GM12878 (cell line): ENCODE measurements around the gene CNOT2. TPM values are rescaled to one million over a fixed set of nuclear protein-coding genes. Genes with fewer than 3 reads are reported as not detected.

Source experiments
- ATAC-seq: fragments of 200-7000 bp; cut with Tn5 transposase; 3 replicates; pipeline ENCODE4 v1.9.1; 2020; ENCODE audit warnings: mild to moderate bottlenecking, moderate library complexity
- BruUV-seq: library from RNA; stranded (reverse); fragments of 400-500 nt; replicated peaks from 2 replicates; lab custom pipeline; 2021; lab: Mats Ljungman, UMichigan
- CTCF ChIA-PET: fragments of 300-600 bp; sonication (Branson Sonifier 250); formaldehyde crosslinking; extraction: SDS; loops from one replicate; lab custom pipeline; 2021; ENCODE audit warnings: inconsistent platforms; lab: Yijun Ruan, JAX
- POLR2A ChIA-PET: fragments of 350-600 bp; formaldehyde crosslinking; extraction: SDS; loops from one replicate; lab custom pipeline; 2021; ENCODE audit warnings: inconsistent platforms; lab: Charles Lee
- RAD21 ChIA-PET: fragments of 300-600 bp; sonication (Branson Sonifier 250); formaldehyde crosslinking; loops from one replicate; lab custom pipeline; 2023; ENCODE audit warnings: antibody characterized with exemption; ENCODE audit not compliant: unreplicated experiment; lab: Charles Lee
- SMC1A ChIA-PET: fragments of 300-600 bp; sonication (Branson Sonifier 250); formaldehyde crosslinking; loops from one replicate; lab custom pipeline; 2023; ENCODE audit not compliant: unreplicated experiment, uncharacterized antibody; lab: Charles Lee
- DNase-seq: peaks from one replicate; pipeline ENCODE4 v3.0.0-alpha.2; 2011; ENCODE audit warnings: low read depth, low spot score
- FAIRE-seq: peaks from 3 replicates; lab custom pipeline; 2011; peaks lifted over from hg19 to GRCh38; lab: Jason Lieb, UNC
- H2AFZ ChIP-seq: 2 replicates; pipeline ENCODE4 v1.6.0; 2011; ENCODE audit warnings: low read depth, low read length, control low read depth; ENCODE audit not compliant: control insufficient read depth
- H3K27ac ChIP-seq: 2 replicates; pipeline ENCODE4 v1.5.1; 2011; ENCODE audit warnings: control low read depth; ENCODE audit not compliant: control insufficient read depth, insufficient read depth
- H3K27me3 ChIP-seq, 2 experiments: replicated peaks in 1 of 2; 2 replicates each; pipeline versions ENCODE4 v1.6.0 to v1.6.1; 2011; ENCODE audit warnings: low read length in 1 of 2; ENCODE audit not compliant: control insufficient read depth in 2 of 2, insufficient read depth in 2 of 2
- H3K36me3 ChIP-seq, 2 experiments: 2 replicates each; pipeline ENCODE4 v1.5.1; 2011; ENCODE audit warnings: low read length in 1 of 2; ENCODE audit not compliant: control insufficient read depth in 2 of 2, insufficient read depth in 2 of 2
- H3K4me1 ChIP-seq: 2 replicates; pipeline ENCODE4 v1.6.1; 2011; ENCODE audit warnings: mild to moderate bottlenecking, low read length, moderate library complexity, mixed read lengths; ENCODE audit not compliant: control insufficient read depth, insufficient read depth
- H3K4me2 ChIP-seq: 2 replicates; pipeline ENCODE4 v1.6.0; 2011; ENCODE audit warnings: control low read depth; ENCODE audit not compliant: control insufficient read depth, insufficient read depth
- H3K4me3 ChIP-seq: fragments of 200-600 bp; sonication (generic); 2 replicates; pipeline ENCODE4 v1.5.1; 2016
- H3K79me2 ChIP-seq: 2 replicates; pipeline ENCODE4 v1.6.0; 2011; ENCODE audit warnings: low read length; ENCODE audit not compliant: control insufficient read depth, insufficient read depth
- H3K9ac ChIP-seq: 2 replicates; pipeline ENCODE4 v1.8.0; 2011; ENCODE audit warnings: low read length, control low read depth, mixed read lengths; ENCODE audit not compliant: control insufficient read depth, insufficient read depth
- H3K9me3 ChIP-seq: replicated peaks from 3 replicates; pipeline ENCODE4 v1.5.1; 2011; ENCODE audit warnings: mild to moderate bottlenecking, low read length; ENCODE audit not compliant: control insufficient read depth, insufficient read depth
- H4K20me1 ChIP-seq: 2 replicates; pipeline ENCODE4 v1.6.0; 2011; ENCODE audit not compliant: control insufficient read depth, insufficient read depth
- BACH1 ChIP-seq: fragments of 450-650 bp; IDR thresholded peaks from 2 replicates; pipeline ENCODE4 v1.6.1; 2017; ENCODE audit warnings: mild to moderate bottlenecking, borderline replicate concordance
- GABPA ChIP-seq: IDR thresholded peaks from 2 replicates; pipeline ENCODE4 v1.6.1; 2014; ENCODE audit warnings: antibody characterized with exemption, low read depth, mild to moderate bottlenecking, inconsistent platforms
- HDAC2 ChIP-seq: fragments of 200-600 bp; sonication (generic); IDR thresholded peaks from 2 replicates; pipeline ENCODE4 v1.6.1; 2017
- MLLT1 ChIP-seq: fragments of 450-650 bp; IDR thresholded peaks from 2 replicates; pipeline ENCODE4 v1.6.1; 2016; ENCODE audit warnings: mild to moderate bottlenecking
- MTA2 ChIP-seq: fragments of 450-650 bp; IDR thresholded peaks from 2 replicates; pipeline ENCODE4 v1.6.1; 2016; ENCODE audit warnings: low read depth, mild to moderate bottlenecking, moderate library complexity
- RAD51 ChIP-seq: fragments of 450-650 bp; IDR thresholded peaks from 2 replicates; pipeline ENCODE4 v1.6.1; 2016; ENCODE audit warnings: moderate library complexity, mild to moderate bottlenecking, inconsistent platforms
- in situ Hi-C: fragments of 300-500 bp; cut with MboI; formaldehyde crosslinking; loops from 9 replicates; pipeline ENCODE4 v1.14.3; 2018; ENCODE audit warnings: mixed read lengths
- intact Hi-C: fragments of 100-400 bp; cut with micrococcal nuclease; formaldehyde crosslinking; loops from one replicate; pipeline ENCODE4 v1.14.2; 2022; ENCODE audit not compliant: unreplicated experiment
- polyA plus RNA-seq, 11 experiments: library from polyadenylated mRNA; depleted of rRNA in 4 of 11; unstranded in 6 of 11; stranded (reverse) in 5 of 11; fragments of >200 nt; fragmentation: Nextera tagmentation in 4 of 11; fragmentation: Illumina TruSeq in 1 of 11; extraction: Ambion mirVana in 4 of 11; extraction: Trizol in 1 of 11; gene quantifications; 1 replicate in 1 of 11; 2 replicates in 10 of 11; pipeline versions ENCODE4 v1.2.1 to v1.2.3, GENCODE V29; 2011 to 2016; ENCODE audit warnings: inconsistent platforms in 2 of 11, missing spikeins in 2 of 11, low read depth in 1 of 11
- total RNA-seq, 4 experiments: library from RNA; depleted of rRNA in 3 of 4; stranded (reverse); fragments of >200 nt in 3 of 4; fragmentation: Illumina TruSeq in 1 of 4; extraction: Trizol in 1 of 4; gene quantifications; 2 replicates each; pipeline versions ENCODE4 v1.2.1 to v1.2.3, GENCODE V29; 2013 to 2021

The CNOT2 gene
- total and polyA plus RNA-seq, 10 of the 15 experiments (the other 5 are each of a cell fraction or from before 2014, with no cell fraction given): 37.9 to 127 (median 82.4) TPM

GRCh38 chr12:70403826-70404225 lies 160.6 kb downstream of the CNOT2 start:
- SMC1A ChIA-PET: interaction anchor here (1.7 kb wide), 1 partner anchor 171 kb away, joined by 8 read pairs; no protein-coding TSS in a partner anchor
- no peak overlapping the region for H3K4me2 ChIP-seq
- in situ Hi-C loops: no loop called here
- TF ChIP-seq RAD51: no peak
- TF ChIP-seq HDAC2: no peak
- no peak for TF ChIP-seq MLLT1
- no peak for TF ChIP-seq GABPA
- TF ChIP-seq MTA2: no peak
- TF ChIP-seq BACH1: no peak
- ATAC-seq (no peak), DNase-seq (no peak), FAIRE-seq (no peak)
- no peaks in the 10 kb centered on the region for H3K27me3 ChIP-seq
- H3K9me3 ChIP-seq: no peaks in the 10 kb centered on the region
- H3K27ac ChIP-seq: no peak overlapping the region
- H3K4me1 ChIP-seq: no peaks in the 10 kb centered on the region
- no peaks in the 10 kb centered on the region for H3K79me2 ChIP-seq
- intact Hi-C loops: loop anchor here (5.0 kb wide), 1 partner anchor 173 kb away; no protein-coding TSS in a partner anchor
- POLR2A ChIA-PET: no interaction called here
- H3K9ac ChIP-seq: no peak overlapping the region
- H3K4me3 ChIP-seq: no peak overlapping the region
- H4K20me1 ChIP-seq: no peaks in the 10 kb centered on the region
- CTCF ChIA-PET: interaction anchor here (0.6 kb wide), 1 partner anchor 519 kb away, joined by 3 read pairs; no protein-coding TSS in a partner anchor
- no peak overlapping the region for H2AFZ ChIP-seq
- H3K36me3 ChIP-seq: no peaks in the 10 kb centered on the region
- BruUV-seq: no TSS peak
- RAD21 ChIA-PET: no interaction called here

Other genes starting within 250 kb of the CNOT2 start
- 0.05 and 0.06 TPM in 2 replicates for gene KCNMB4, start 122.9 kb downstream of the CNOT2 start, total RNA-seq (2014; rRNA removed)
- gene KCNMB4, start 122.9 kb downstream of the CNOT2 start, total RNA-seq (2014; rRNA removed; fragmentation: Illumina TruSeq; extraction: Trizol): 0.13 and 0.55 TPM in 2 replicates
- gene KCNMB4, start 122.9 kb downstream of the CNOT2 start, total RNA-seq (2021): 0.13 and 0.21 TPM in 2 replicates
- 0.35 and 0.37 TPM in 2 replicates for gene KCNMB4, start 122.9 kb downstream of the CNOT2 start, polyA plus RNA-seq (2011; rRNA removed)
- gene KCNMB4, start 122.9 kb downstream of the CNOT2 start, polyA plus RNA-seq (2014; fragmentation: Illumina TruSeq; extraction: Trizol): 0.03 and 0.15 TPM in 2 replicates
- gene KCNMB4, start 122.9 kb downstream of the CNOT2 start, polyA plus RNA-seq (2014; fragmentation: Nextera tagmentation; extraction: Ambion mirVana): under 1 TPM; 0.06 to 0.20 TPM
- gene KCNMB4, start 122.9 kb downstream of the CNOT2 start, polyA plus RNA-seq (2014; rRNA removed): 0.18 TPM in 2 replicates
- not detected for gene KCNMB4, start 122.9 kb downstream of the CNOT2 start, polyA plus RNA-seq (2016; fragmentation: Nextera tagmentation; extraction: Ambion mirVana)